GM23338 (cell line): Measurements from ENCODE around the gene THYN1. TPM values are rescaled to one million over a fixed set of nuclear protein-coding genes. Genes with fewer than 3 reads are reported as not detected.
"Not testable (repeated sequence)": the region's sequence is repeated elsewhere in the genome, so short reads cannot be mapped to it uniquely, and the experiment has no call there.

Source experiments
- ATAC-seq: fragments of 200-7000 bp; cut with Tn5 transposase; 3 replicates; pipeline ENCODE4 v1.9.1; 2020
- DNase-seq: peaks from one replicate; pipeline ENCODE4 v3.0.0-alpha.2; 2015; ENCODE audit warnings: low spot score
- H2AFZ ChIP-seq: fragments of 200-600 bp; sonication (generic); 2 replicates; pipeline ENCODE4 v1.8.0; 2016; ENCODE audit warnings: antibody characterized with exemption, mild to moderate bottlenecking, moderate library complexity
- H3F3A ChIP-seq: fragments of 200-600 bp; sonication (generic); replicated peaks from 2 replicates; pipeline ENCODE4 v1.8.0; 2017; ENCODE audit warnings: antibody characterized with exemption, mixed run types, low read depth
- H3K27ac ChIP-seq: fragments of 200-600 bp; sonication (generic); 2 replicates; pipeline ENCODE4 v1.6.1; 2016; ENCODE audit warnings: low read depth
- H3K27me3 ChIP-seq: fragments of 200-600 bp; sonication (generic); 2 replicates; pipeline ENCODE4 v1.8.0; 2016; ENCODE audit warnings: mild to moderate bottlenecking, mixed run types, moderate library complexity; ENCODE audit not compliant: insufficient read depth
- H3K36me3 ChIP-seq: fragments of 200-600 bp; sonication (generic); 2 replicates; pipeline ENCODE4 v1.8.0; 2016; ENCODE audit warnings: mild to moderate bottlenecking; ENCODE audit not compliant: insufficient read depth
- H3K4me1 ChIP-seq: fragments of 200-600 bp; sonication (generic); 2 replicates; pipeline ENCODE4 v1.8.0; 2016; ENCODE audit warnings: mild to moderate bottlenecking, moderate library complexity; ENCODE audit not compliant: insufficient read depth
- H3K4me2 ChIP-seq: fragments of 200-600 bp; sonication (generic); 2 replicates; pipeline ENCODE4 v1.7.1; 2017; ENCODE audit warnings: mixed run types
- H3K4me3 ChIP-seq: fragments of 200-600 bp; sonication (generic); 2 replicates; pipeline ENCODE4 v1.6.1; 2016; ENCODE audit warnings: mixed run types
- H3K79me2 ChIP-seq: fragments of 200-600 bp; sonication (generic); replicated peaks from 2 replicates; pipeline ENCODE4 v1.8.0; 2017; ENCODE audit warnings: mild to moderate bottlenecking; ENCODE audit not compliant: insufficient read depth
- H3K9me2 ChIP-seq: fragments of 200-600 bp; sonication (generic); 2 replicates; pipeline ENCODE4 v1.8.0; 2017; ENCODE audit not compliant: insufficient read depth
- H4K20me1 ChIP-seq: fragments of 200-600 bp; sonication (generic); replicated peaks from 2 replicates; pipeline ENCODE4 v1.8.0; 2017; ENCODE audit warnings: mild to moderate bottlenecking; ENCODE audit not compliant: insufficient read depth
- H3K27ac Mint-ChIP-seq: 2 replicates; pipeline ENCODE4 v1.8.0; 2020; ENCODE audit warnings: inconsistent platforms, mild to moderate bottlenecking, moderate library complexity, mixed read lengths
- H3K27me3 Mint-ChIP-seq: 3 replicates; pipeline ENCODE4 v1.8.0; 2022; ENCODE audit warnings: low read depth, mild to moderate bottlenecking, moderate library complexity, mixed read lengths, inconsistent platforms; ENCODE audit not compliant: insufficient read depth, poor library complexity
- H3K36me3 Mint-ChIP-seq: 3 replicates; pipeline ENCODE4 v1.8.0; 2021; ENCODE audit warnings: low read depth, mild to moderate bottlenecking, inconsistent platforms, moderate library complexity, mixed read lengths
- H3K4me1 Mint-ChIP-seq: 3 replicates; pipeline ENCODE4 v1.8.0; 2020; ENCODE audit warnings: mild to moderate bottlenecking, inconsistent platforms, mixed read lengths
- H3K4me3 Mint-ChIP-seq: 3 replicates; pipeline ENCODE4 v1.8.0; 2021; ENCODE audit warnings: moderate library complexity, mild to moderate bottlenecking, inconsistent platforms, mixed read lengths
- H3K9me3 Mint-ChIP-seq: 3 replicates; pipeline ENCODE4 v1.8.0; 2020; ENCODE audit warnings: moderate library complexity, mild to moderate bottlenecking, inconsistent platforms, mixed read lengths
- JUNB ChIP-seq: IDR thresholded peaks from one replicate; pipeline ENCODE4 v1.6.1; 2016; ENCODE audit warnings: antibody characterized with exemption; ENCODE audit not compliant: unreplicated experiment
- polyA plus RNA-seq: library from polyadenylated mRNA; unstranded; fragments of >200 nt; fragmentation: Nextera tagmentation; extraction: Ambion mirVana; gene quantifications from 2 replicates; pipeline ENCODE4 v1.2.1, GENCODE V29; 2016
- total RNA-seq: library from RNA; depleted of rRNA; stranded (reverse); fragments of >200 nt; shearing (Covaris generic); gene quantifications from 2 replicates; pipeline ENCODE4 v1.2.3, GENCODE V29; 2014
- TF ChIP-seq, protein P1 (sequence below): fragments of 250-450 bp; sonication (Bioruptor Pico); IDR thresholded peaks from 2 replicates; pipeline ENCODE4 v1.5.0; 2020; ENCODE audit warnings: mild to moderate bottlenecking, moderate library complexity

Gene THYN1
- total and polyA plus RNA-seq, 2 experiments from 2014 or later: 116 to 216 TPM

DNA sequence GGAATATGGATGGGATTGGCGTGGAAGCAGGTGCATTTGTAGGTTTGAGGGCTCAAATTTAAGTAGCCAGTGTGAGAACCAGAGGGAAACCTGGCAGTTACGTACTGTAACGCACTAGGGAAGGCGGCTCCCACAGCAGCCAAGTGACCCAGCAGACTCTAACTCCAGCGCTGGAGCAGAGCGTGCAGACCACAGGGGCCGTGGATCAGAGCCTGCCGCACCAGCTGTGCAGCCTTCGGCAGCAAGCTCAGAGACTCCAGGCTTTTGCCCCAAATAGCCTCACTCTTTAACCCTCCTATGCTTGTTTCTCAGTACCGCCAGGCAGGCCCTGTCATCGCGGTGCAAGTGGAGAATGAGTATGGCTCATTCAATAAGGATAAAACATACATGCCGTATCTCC lies 35.3 kb upstream of the THYN1 start (continued):
- TF ChIP-seq, protein P1, sequence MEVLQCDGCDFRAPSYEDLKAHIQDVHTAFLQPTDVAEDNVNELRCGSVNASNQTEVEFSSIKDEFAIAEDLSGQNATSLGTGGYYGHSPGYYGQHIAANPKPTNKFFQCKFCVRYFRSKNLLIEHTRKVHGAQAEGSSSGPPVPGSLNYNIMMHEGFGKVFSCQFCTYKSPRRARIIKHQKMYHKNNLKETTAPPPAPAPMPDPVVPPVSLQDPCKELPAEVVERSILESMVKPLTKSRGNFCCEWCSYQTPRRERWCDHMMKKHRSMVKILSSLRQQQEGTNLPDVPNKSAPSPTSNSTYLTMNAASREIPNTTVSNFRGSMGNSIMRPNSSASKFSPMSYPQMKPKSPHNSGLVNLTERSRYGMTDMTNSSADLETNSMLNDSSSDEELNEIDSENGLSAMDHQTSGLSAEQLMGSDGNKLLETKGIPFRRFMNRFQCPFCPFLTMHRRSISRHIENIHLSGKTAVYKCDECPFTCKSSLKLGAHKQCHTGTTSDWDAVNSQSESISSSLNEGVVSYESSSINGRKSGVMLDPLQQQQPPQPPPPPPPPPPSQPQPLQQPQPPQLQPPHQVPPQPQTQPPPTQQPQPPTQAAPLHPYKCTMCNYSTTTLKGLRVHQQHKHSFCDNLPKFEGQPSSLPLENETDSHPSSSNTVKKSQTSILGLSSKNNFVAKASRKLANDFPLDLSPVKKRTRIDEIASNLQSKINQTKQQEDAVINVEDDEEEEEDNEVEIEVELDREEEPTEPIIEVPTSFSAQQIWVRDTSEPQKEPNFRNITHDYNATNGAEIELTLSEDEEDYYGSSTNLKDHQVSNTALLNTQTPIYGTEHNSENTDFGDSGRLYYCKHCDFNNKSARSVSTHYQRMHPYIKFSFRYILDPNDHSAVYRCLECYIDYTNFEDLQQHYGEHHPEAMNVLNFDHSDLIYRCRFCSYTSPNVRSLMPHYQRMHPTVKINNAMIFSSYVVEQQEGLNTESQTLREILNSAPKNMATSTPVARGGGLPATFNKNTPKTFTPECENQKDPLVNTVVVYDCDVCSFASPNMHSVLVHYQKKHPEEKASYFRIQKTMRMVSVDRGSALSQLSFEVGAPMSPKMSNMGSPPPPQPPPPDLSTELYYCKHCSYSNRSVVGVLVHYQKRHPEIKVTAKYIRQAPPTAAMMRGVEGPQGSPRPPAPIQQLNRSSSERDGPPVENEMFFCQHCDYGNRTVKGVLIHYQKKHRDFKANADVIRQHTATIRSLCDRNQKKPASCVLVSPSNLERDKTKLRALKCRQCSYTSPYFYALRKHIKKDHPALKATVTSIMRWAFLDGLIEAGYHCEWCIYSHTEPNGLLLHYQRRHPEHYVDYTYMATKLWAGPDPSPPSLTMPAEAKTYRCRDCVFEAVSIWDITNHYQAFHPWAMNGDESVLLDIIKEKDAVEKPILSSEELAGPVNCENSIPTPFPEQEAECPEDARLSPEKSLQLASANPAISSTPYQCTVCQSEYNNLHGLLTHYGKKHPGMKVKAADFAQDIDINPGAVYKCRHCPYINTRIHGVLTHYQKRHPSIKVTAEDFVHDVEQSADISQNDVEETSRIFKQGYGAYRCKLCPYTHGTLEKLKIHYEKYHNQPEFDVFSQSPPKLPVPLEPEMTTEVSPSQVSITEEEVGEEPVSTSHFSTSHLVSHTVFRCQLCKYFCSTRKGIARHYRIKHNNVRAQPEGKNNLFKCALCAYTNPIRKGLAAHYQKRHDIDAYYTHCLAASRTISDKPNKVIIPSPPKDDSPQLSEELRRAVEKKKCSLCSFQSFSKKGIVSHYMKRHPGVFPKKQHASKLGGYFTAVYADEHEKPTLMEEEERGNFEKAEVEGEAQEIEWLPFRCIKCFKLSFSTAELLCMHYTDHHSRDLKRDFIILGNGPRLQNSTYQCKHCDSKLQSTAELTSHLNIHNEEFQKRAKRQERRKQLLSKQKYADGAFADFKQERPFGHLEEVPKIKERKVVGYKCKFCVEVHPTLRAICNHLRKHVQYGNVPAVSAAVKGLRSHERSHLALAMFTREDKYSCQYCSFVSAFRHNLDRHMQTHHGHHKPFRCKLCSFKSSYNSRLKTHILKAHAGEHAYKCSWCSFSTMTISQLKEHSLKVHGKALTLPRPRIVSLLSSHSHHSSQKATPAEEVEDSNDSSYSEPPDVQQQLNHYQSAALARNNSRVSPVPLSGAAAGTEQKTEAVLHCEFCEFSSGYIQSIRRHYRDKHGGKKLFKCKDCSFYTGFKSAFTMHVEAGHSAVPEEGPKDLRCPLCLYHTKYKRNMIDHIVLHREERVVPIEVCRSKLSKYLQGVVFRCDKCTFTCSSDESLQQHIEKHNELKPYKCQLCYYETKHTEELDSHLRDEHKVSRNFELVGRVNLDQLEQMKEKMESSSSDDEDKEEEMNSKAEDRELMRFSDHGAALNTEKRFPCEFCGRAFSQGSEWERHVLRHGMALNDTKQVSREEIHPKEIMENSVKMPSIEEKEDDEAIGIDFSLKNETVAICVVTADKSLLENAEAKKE: no peak

DNA sequence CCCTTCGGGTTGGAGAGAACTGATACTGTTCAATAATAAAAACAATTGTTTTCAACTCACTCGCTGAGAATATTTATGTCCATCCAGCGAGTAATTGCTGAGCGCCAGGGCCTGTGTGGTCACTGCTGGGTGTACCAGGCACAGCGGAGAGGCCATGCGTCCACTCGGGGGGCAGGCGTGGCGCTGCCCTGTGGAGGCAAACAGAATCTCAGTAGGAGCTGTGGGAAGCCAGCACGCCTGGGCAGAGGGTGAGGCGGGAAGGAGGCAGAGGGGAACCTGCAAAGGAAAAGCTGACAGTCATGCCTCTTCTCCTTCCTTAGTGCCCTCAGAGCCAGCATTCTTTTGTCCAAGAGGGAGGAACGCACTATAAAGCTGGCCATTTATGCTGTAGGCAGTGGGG lies 34.4 kb upstream of the THYN1 start:
- Mint-ChIP-seq H3K27ac (no peak overlapping the region), H3K4me3 (no peak overlapping the region), H3K4me1 (peaks cover 20% of the 10 kb centered on the region), H3K27me3 (peaks cover 4% of the 10 kb centered on the region), H3K36me3 (peaks cover 73% of the 10 kb centered on the region), H3K9me3 (no peaks in the 10 kb centered on the region)
- Histone ChIP-seq H3K4me3 (no peak overlapping the region), H3K9me2 (no peaks in the 10 kb centered on the region), H3K27ac (0 out of 2 replicates have a peak overlapping the region, but pooled peaks have one; percentile 26), H3K79me2 (no peaks in the 10 kb centered on the region), H4K20me1 (no peaks in the 10 kb centered on the region), H3K4me1 (0 out of 2 replicates have a peak, but pooled peaks cover 6% of the 10 kb centered on the region), H3K27me3 (no peaks in the 10 kb centered on the region), H2AFZ (no peak overlapping the region), H3K4me2 (no peak overlapping the region), H3F3A (no peaks in the 10 kb centered on the region), H3K36me3 (peaks cover 24% of the 10 kb centered on the region)
- no peak for TF ChIP-seq JUNB
- no peak for ATAC-seq
- no peak for DNase-seq

DNA sequence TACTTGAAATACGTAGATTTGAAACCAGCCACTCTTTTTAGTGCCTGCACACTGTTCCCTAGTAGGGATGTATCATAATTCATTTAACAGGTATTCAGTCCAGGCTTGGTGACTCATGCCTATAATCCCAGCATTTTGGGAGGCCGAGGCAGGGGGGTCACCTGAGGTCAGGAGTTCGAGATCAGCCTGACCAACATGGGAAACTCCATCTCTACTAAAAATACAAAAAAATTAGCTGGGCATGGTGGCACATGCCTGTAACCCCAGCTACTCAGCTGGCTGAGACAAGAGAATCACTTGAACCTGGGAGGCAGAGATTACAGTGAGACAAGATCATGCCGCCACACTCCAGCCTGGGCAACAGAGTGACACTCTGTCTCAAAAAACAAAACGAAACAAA lies 31.2 kb upstream of the THYN1 start:
- H3K36me3 Mint-ChIP-seq: peaks cover 65% of the 10 kb centered on the region
- H3K4me3 Mint-ChIP-seq: not testable (repeated sequence)

More for the DNA sequence above, 31.2 kb upstream of the THYN1 start:
- H3F3A ChIP-seq, ATAC-seq, H3K4me2 ChIP-seq, H3K4me1 ChIP-seq, H3K27me3 ChIP-seq, H3K9me3 Mint-ChIP-seq, H3K79me2 ChIP-seq, H3K9me2 ChIP-seq, H3K27ac Mint-ChIP-seq, H3K4me3 ChIP-seq, H3K27ac ChIP-seq, H2AFZ ChIP-seq, H3K27me3 Mint-ChIP-seq, H4K20me1 ChIP-seq, DNase-seq: not testable (repeated sequence)
- peaks cover 30% of the 10 kb centered on the region for H3K4me1 Mint-ChIP-seq
- peaks cover 14% of the 10 kb centered on the region for H3K36me3 ChIP-seq
